Adrenal gland (tissue), 5 donors: ENCODE results near the gene VAMP8.

Experiments
- CTCF ChIP-seq, 6 experiments: fragments of 450-650 bp in 4 of 6; fragments of 200-600 bp in 2 of 6; sonication (generic) in 1 of 6; IDR thresholded peaks; 1 replicate in 5 of 6; 2 replicates in 1 of 6; pipeline versions ENCODE4 v1.5.1 to v1.8.0; 2016 to 2021; ENCODE audit warnings: antibody characterized with exemption in 6 of 6, mild to moderate bottlenecking in 2 of 6, moderate library complexity in 1 of 6
- POLR2A ChIP-seq, 2 donors: fragments of 450-650 bp; IDR thresholded peaks; one replicate each; pipeline ENCODE4 v1.6.1; 2017; ENCODE audit warnings: antibody characterized with exemption in 2 of 2, mild to moderate bottlenecking in 2 of 2, moderate library complexity in 1 of 2
- donor health status: DM: no; HTN: no; CAD: no.

GRCh38 chr2:85583667-85584353 is 6.4 kb downstream of the VAMP8 start:
- TF ChIP-seq POLR2A (IDR thresholded peaks at IDR 0.05) (no peak), CTCF (IDR thresholded peaks at IDR 0.05) (no peak)
